Small intestine (tissue), 7 donors: ENCODE measurements around the gene GABRR3. TPM values are rescaled to one million over a fixed set of nuclear protein-coding genes. Genes with fewer than 3 reads are reported as not detected.
"Not testable (repeated sequence)": the region's sequence is repeated elsewhere in the genome, so short reads cannot be mapped to it uniquely, and the experiment has no call there.

Experiments used
- DNase-seq, 2 donors: peaks; one replicate each; pipeline versions ENCODE4 v3.0.0 to v3.0.0-alpha.2; 2013
- FAIRE-seq: peaks from 2 replicates; lab custom pipeline; 2012; peaks lifted over from hg19 to GRCh38; lab: Jason Lieb, UNC
- H3K27ac ChIP-seq, 3 donors: one replicate each; pipeline ENCODE4 v1.5.1; 2013; ENCODE audit warnings: low read length in 2 of 3, mild to moderate bottlenecking in 2 of 3, control low read depth in 1 of 3, inconsistent platforms in 1 of 3, low read depth in 1 of 3, moderate library complexity in 1 of 3
- H3K27me3 ChIP-seq, 3 donors: one replicate each; pipeline ENCODE4 v1.6.1; 2013; ENCODE audit warnings: low read length in 3 of 3, inconsistent platforms in 1 of 3; ENCODE audit not compliant: control insufficient read depth in 3 of 3, insufficient read depth in 3 of 3
- H3K36me3 ChIP-seq, 3 donors: one replicate each; pipeline ENCODE4 v1.6.1; 2013; ENCODE audit warnings: low read length in 3 of 3, inconsistent platforms in 1 of 3, low read depth in 1 of 3, mild to moderate bottlenecking in 1 of 3, moderate library complexity in 1 of 3; ENCODE audit not compliant: control insufficient read depth in 3 of 3, insufficient read depth in 2 of 3
- H3K4me1 ChIP-seq, 3 donors: one replicate each; pipeline ENCODE4 v1.6.1; 2013; ENCODE audit warnings: low read length in 2 of 3, inconsistent platforms in 1 of 3, low read depth in 1 of 3, mild to moderate bottlenecking in 1 of 3, moderate library complexity in 1 of 3; ENCODE audit not compliant: control insufficient read depth in 3 of 3, insufficient read depth in 2 of 3
- H3K4me3 ChIP-seq, 3 donors: one replicate each; pipeline ENCODE4 v1.5.1; 2013; ENCODE audit warnings: low read length in 3 of 3, control low read depth in 1 of 3, inconsistent platforms in 1 of 3, low read depth in 1 of 3, mild to moderate bottlenecking in 1 of 3, moderate library complexity in 1 of 3
- H3K9me3 ChIP-seq, 2 donors: one replicate each; pipeline ENCODE4 v1.6.1; 2013; ENCODE audit warnings: low read depth in 1 of 2, low read length in 1 of 2; ENCODE audit not compliant: control insufficient read depth in 2 of 2, insufficient read depth in 1 of 2
- WGBS, 3 donors: extraction: QIAGEN DNeasy Blood & Tissue Kit; methylation state at CpG; one replicate each; pipeline ENCODE4 v1.1.7; 2013; 5-methylcytosine and 5-hydroxymethylcytosine counted together
- polyA plus RNA-seq, 4 donors: library from polyadenylated mRNA; stranded (reverse) in 3 of 4; unstranded in 1 of 4; fragments of 200-250 nt in 3 of 4; fragments of 120-200 nt in 1 of 4; gene quantifications; one replicate each; pipeline versions ENCODE4 v1.2.1 to v1.2.3, GENCODE V29; 2013
- donor health status: healthy with polysubstance abuse.
- donor health status: control.
- donor health status: control.
- donor health status: Bipolar disorder and iron deficiency.
- donor health status: healthy.

GABRR3 gene
- polyA plus RNA-seq, 4 donors: not detected

GRCh38 chr3:98014268-98014585 is 20.9 kb downstream of the GABRR3 start:
- Histone ChIP-seq H3K9me3 (no peaks in the 10 kb centered on the region), H3K36me3 (no peaks in the 10 kb centered on the region), H3K4me3 (no peak overlapping the region), H3K27ac (no peak overlapping the region), H3K4me1 (peaks cover 0 to 3% (median 0%) of the 10 kb centered on the region in 3 donors), H3K27me3 (no peaks in the 10 kb centered on the region)
- FAIRE-seq (no peak), DNase-seq (no peak)
- 79 to 85% (median 84%) methylated on average over 2 of the region's 2 CpGs for WGBS, 3 donors

- Histone ChIP-seq H3K4me3 (no peak overlapping the region), H3K4me1 (peaks cover 0 to 3% (median 0%) of the 10 kb centered on the region in 3 donors), H3K27me3 (no peaks in the 10 kb centered on the region), H3K36me3 (no peaks in the 10 kb centered on the region), H3K9me3 (no peaks in the 10 kb centered on the region), H3K27ac (no peak overlapping the region)
- FAIRE-seq (no peak), DNase-seq (peak; percentile 8 to 59)
- 19 to 42% (median 31%) methylated on average over 4 of the region's 4 CpGs for WGBS, 3 donors
Measured at GRCh38 chr3:98013411-98014267, 21.5 kb downstream of the GABRR3 start.

GRCh38 chr3:98012979-98013378 is 22.1 kb downstream of the GABRR3 start:
- DNase-seq (no peak), FAIRE-seq (no peak)
- no peaks in the 10 kb centered on the region for H3K36me3 ChIP-seq
- H3K4me1 ChIP-seq: peaks cover 0 to 3% (median 0%) of the 10 kb centered on the region in 3 donors
- no peak overlapping the region for H3K4me3 ChIP-seq
- H3K9me3 ChIP-seq: no peaks in the 10 kb centered on the region
- H3K27me3 ChIP-seq: no peaks in the 10 kb centered on the region
- WGBS, 3 donors: 55 to 71% (median 66%) methylated on average over 2 of the region's 2 CpGs
- H3K27ac ChIP-seq: no peak overlapping the region

GRCh38 chr3:98010883-98011449 is 24.1 kb downstream of the GABRR3 start:
- H3K36me3 ChIP-seq, H3K4me1 ChIP-seq: not testable (repeated sequence)

GRCh38 chr3:98010194-98010882 is 24.8 kb downstream of the GABRR3 start:
- FAIRE-seq (no peak), DNase-seq (peak in 1 of 2 donors; percentile 11)
- Histone ChIP-seq H3K27me3 (no peaks in the 10 kb centered on the region), H3K9me3 (no peaks in the 10 kb centered on the region), H3K4me1 (peaks cover 0 to 3% (median 0%) of the 10 kb centered on the region in 3 donors), H3K4me3 (no peak overlapping the region), H3K36me3 (no peaks in the 10 kb centered on the region), H3K27ac (no peak overlapping the region)
- 70 to 72% (median 71%) methylated on average over 7 of the region's 7 CpGs for WGBS, 3 donors

More at GRCh38 chr3:98010883-98011449, 24.1 kb downstream of the GABRR3 start:
- H3K9me3 ChIP-seq, FAIRE-seq, H3K4me3 ChIP-seq, H3K27ac ChIP-seq, H3K27me3 ChIP-seq, DNase-seq: not testable (repeated sequence)
- WGBS, 3 donors: 87 to 91% (median 91%) methylated on average over 4 of the region's 4 CpGs

GRCh38 chr3:98008855-98009254 is 26.3 kb downstream of the GABRR3 start:
- 64 to 83% (median 76%) methylated on average over 2 of the region's 2 CpGs for WGBS, 3 donors
- no peak overlapping the region for H3K27ac ChIP-seq
- H3K9me3 ChIP-seq: no peaks in the 10 kb centered on the region
- FAIRE-seq (no peak), DNase-seq (no peak)
- H3K27me3 ChIP-seq: no peaks in the 10 kb centered on the region
- no peaks in the 10 kb centered on the region for H3K36me3 ChIP-seq
- H3K4me1 ChIP-seq: peaks cover 0 to 3% (median 0%) of the 10 kb centered on the region in 3 donors
- no peak overlapping the region for H3K4me3 ChIP-seq

- no peaks in the 10 kb centered on the region for H3K4me1 ChIP-seq
- H3K36me3 ChIP-seq: no peaks in the 10 kb centered on the region
- no peak overlapping the region for H3K27ac ChIP-seq
- H3K9me3 ChIP-seq: no peaks in the 10 kb centered on the region
- no peak overlapping the region for H3K4me3 ChIP-seq
- FAIRE-seq (no peak), DNase-seq (no peak)
- H3K27me3 ChIP-seq: peaks cover 0 to 3% (median 0%) of the 10 kb centered on the region in 3 donors
- WGBS, 3 donors: 75 to 82% (median 81%) methylated on average over 2 of the region's 2 CpGs
Measured at GRCh38 chr3:98005438-98005837, 29.7 kb downstream of the GABRR3 start.

GRCh38 chr3:98004721-98005120 is 30.4 kb downstream of the GABRR3 start:
- 69 to 86% (median 85%) methylated on average over 3 of the region's 3 CpGs for WGBS, 3 donors
- DNase-seq (no peak), FAIRE-seq (no peak)
- Histone ChIP-seq H3K27ac (no peak overlapping the region), H3K27me3 (peaks cover 0 to 3% (median 0%) of the 10 kb centered on the region in 3 donors), H3K4me3 (no peak overlapping the region), H3K9me3 (no peaks in the 10 kb centered on the region), H3K4me1 (no peaks in the 10 kb centered on the region), H3K36me3 (no peaks in the 10 kb centered on the region)
